HG03175 (cell line): ENCODE measurements around the gene SLC22A3.
"Not testable (repeated sequence)": the region's sequence is repeated elsewhere in the genome, so short reads cannot be mapped to it uniquely, and the experiment has no call there.

ENCODE experiments used
- ATAC-seq: cut with Tn5 transposase; IDR thresholded peaks from one replicate; pipeline ENCODE4 v1.9.1; 2021; ENCODE audit warnings: mild to moderate bottlenecking, moderate library complexity; ENCODE audit not compliant: unreplicated experiment

SLC22A3 gene, protein sequence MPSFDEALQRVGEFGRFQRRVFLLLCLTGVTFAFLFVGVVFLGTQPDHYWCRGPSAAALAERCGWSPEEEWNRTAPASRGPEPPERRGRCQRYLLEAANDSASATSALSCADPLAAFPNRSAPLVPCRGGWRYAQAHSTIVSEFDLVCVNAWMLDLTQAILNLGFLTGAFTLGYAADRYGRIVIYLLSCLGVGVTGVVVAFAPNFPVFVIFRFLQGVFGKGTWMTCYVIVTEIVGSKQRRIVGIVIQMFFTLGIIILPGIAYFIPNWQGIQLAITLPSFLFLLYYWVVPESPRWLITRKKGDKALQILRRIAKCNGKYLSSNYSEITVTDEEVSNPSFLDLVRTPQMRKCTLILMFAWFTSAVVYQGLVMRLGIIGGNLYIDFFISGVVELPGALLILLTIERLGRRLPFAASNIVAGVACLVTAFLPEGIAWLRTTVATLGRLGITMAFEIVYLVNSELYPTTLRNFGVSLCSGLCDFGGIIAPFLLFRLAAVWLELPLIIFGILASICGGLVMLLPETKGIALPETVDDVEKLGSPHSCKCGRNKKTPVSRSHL

DNA sequence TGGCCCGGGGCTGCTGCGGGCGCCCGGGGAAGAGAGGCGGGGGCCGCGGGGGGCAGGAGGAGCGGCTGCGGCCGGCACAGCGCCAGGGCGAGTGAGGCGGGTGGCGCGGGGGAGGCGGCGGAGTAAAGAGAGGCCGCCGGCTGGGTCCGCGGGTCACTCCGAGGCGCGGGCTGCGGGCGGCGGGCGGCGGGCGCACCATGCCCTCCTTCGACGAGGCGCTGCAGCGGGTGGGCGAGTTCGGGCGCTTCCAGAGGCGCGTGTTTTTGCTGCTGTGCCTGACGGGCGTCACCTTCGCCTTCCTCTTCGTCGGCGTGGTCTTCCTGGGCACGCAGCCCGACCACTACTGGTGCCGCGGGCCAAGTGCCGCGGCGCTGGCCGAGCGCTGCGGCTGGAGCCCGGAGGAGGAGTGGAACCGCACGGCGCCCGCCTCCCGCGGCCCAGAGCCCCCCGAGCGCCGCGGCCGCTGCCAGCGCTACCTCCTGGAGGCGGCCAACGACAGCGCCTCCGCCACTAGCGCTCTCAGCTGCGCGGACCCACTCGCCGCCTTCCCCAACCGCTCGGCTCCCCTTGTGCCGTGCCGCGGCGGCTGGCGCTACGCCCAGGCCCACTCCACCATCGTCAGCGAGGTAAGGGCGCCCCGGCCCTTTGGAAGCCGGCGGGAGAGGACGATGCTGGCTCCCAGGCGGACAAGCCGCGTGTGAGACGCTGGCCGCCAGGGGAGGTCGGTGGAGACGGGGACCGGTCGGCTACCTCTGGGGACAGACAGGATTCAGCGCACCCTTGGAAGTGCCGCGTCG lies at the start of gene SLC22A3:
Gene SLC22A3, plus strand, starts transcription at position 156 of the 797 bp plus-strand sequence. Its CDS starts 42 bp downstream, at position 198.
- no peak for ATAC-seq

DNA sequence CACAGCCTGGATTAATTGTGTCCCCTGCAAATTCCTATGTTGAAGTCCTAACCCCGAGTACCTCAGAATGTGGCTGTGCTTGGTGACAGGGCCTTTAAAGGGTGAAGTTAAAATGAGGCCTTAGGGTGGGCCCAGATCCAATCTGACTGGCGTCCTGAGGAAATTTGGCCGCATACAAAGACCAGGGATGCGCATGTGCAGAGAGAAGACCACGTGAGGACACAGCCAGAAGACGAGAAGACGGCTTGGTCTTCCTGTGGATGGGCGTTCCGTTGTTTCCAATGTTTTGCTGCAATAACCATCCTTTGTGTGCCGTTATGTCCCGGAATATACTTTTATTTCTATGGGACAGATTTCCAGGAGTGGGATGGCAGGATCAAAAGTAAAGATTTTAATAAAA lies 48.6 kb upstream of the SLC22A3 start:
- ATAC-seq = no peak

DNA sequence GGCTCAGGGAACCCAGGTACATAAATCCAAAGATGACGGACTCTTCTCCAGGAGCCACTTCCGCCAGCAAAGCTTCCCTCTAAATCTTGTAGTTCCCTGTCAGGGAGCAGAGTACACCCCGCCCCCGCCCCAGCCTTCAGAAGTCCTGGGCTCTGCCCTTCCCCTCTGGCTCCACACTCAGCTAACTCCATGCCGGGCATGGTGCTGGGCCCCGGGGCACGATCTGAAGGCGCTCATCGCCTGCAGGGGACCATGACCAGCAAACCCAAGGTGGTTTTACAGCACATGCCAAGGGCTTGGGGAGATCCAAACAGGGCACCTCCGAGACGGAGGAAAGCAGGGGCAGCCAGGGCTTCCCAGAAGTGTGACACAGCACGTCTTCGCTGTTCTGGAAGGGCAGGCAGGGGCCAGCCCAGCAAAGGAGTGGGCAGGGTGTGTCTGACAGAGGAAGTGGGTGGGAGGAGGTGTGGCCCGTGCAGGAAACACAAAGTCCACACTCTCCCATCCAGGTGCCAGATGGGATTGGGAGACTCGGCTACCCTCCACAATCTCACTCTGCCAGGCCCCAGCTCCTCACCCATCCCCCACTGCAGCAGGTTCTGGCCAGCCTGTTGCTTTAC lies 48.0 kb upstream of the SLC22A3 start:
- ATAC-seq = no peak

DNA sequence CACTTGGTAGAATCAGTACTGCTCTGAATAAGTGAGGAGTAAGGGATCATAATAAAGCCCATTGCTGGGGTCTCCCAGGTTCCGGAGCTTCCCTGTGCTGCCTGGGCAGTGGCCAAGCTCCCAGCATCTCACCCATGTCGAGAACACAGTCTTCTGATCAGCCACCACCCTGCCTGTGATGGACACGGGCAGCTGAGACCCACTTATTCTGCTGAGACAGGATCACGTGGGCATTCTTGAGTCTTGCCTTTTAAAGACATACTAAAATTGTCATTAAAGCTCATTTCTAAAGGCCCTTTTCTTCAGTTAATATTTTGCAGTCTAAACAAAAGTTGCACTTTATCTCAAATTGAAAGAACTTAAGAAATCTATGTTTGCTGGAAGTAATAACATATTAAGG lies 46.8 kb upstream of the SLC22A3 start:
- ATAC-seq = no peak

DNA sequence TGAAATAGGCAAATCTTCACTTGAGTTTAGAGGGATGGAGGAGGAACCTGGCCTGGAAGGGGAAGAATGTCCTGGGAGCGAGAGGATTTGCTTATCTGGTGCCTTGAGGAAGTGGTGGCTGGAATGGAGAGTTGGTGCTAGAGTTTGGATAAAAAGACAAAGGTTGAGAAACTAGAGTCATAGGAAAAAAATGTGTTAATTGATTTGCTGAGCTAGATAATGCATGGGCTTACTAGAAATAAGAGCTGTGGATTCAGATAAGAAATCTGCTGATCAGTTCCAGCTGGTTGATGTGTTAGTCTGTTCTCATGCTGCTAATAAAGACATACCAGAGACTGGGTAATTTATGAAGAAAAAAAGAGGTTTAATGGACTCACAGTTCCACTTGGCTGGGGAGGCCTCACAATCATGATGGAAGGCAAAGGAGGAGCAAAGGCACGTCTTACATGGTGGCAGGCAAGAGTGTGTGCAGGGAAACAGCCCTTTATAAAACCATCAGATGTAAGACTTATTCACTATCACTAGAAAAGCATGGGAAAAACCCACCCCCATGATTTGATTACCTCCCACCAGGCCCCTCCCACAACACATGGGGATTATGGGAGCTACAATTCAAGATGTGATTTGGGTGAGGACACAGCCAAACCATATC lies 45.6 kb upstream of the SLC22A3 start:
- ATAC-seq = not testable (repeated sequence)

DNA sequence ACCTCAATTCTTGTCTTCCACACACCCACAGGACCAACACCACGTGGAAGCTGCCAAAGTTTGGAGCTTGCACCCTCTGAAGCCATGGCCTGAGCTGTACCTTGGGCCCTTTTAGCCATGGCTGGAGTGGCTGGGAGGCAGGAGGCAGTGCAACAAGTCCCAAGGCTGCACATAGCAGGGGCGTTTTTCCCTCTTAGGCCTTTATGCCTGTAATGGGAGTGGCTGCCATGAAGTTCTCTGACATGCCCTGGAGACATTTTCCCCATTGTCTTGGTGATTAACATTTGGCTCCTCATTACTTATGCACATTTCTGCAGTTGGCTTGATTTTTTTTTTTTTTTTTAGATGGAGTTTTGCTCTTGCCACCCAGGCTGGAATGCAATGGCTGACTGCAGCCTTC lies 44.4 kb upstream of the SLC22A3 start:
- no peak for ATAC-seq

DNA sequence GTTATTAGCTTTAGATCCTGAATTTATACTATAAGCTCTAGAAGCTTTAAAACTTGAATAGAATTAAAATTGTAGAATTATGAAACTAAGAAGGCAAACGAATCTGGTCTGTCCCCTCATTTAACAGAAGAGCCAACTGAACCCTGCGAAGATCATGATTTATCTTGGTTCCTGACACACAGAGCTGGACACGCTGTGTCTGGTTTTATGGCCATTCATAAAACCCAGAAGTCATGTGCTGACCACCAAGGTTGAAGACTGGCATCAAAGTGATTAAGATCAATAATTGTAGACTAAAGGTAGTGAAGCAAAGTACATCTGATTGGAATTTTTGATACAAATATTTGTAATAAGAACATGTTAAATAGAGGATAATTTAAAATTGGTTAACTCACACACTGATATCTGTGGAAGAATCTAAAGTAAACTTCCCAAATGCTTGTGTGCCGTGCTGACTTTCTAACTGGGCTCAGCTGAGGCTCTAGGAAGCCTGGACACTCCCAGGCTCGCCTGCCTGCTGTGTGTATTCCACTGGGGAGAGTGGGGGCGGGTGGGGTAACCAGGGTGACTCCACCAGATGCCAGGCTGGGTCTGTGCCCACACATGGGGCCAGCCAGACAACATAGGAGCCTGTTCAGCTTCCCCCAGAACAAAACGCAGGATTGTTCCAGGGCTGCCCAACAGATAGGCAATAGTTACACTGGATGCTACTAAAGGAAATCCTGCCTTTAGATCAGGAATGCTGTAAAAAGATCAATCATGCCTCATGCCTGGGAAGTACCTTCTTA lies 42.1 kb upstream of the SLC22A3 start:
- no peak for ATAC-seq

DNA sequence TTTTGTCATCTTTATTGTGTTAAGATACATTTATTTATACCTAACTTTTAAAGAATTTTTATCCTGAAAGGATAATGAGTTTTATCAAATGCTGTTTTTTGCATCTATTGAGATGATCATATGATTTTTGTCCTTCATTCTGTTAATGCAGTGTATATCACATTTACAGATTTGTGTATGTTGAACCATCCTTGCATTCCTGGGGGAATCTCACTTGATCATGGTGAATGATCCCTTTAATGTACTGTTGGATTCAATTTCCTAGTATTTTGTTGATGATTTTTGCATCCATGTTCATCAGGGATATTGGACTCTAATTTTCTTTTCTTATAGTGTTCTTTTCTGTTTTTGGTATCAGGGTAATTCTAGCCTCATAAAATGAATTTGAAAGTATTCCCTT lies 38.5 kb upstream of the SLC22A3 start:
- no peak for ATAC-seq

DNA sequence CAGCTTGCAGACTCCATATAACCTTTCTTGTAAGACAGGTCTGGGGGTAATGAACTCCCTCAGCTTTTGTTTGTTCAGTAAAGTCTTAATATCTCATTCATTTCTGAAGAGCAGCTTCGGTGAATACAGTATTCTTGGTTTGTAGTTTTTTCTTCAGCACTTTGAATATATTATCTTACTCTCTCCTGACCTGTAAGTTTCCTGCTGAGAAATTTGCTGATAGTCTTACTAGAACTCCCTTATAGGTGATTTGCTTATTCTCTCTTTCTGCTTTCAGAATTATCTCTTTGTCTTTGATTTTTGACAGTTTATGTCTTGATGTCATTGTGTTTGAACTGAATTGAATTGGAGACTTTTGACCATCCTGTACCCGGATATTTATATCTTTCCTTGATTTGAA lies 35.3 kb upstream of the SLC22A3 start:
- ATAC-seq = no peak

DNA sequence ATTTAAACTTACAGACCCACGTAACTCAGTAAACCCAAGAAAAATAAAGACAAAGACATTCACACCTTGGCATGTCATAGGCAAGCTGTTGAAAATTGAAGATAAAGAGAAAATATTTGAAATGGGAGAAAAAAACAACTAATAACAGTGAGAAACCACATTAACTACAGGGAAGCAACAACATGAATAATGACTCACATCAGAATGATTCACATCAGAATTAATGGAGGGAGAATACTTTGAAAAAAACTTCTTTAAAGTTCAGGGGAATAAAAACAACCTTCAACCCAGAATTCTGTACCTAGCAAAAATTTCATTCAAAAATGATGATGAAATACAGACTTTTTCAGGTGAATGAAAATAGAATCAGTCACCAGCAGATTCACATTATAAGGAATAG lies 32.9 kb upstream of the SLC22A3 start:
- ATAC-seq = no peak

DNA sequence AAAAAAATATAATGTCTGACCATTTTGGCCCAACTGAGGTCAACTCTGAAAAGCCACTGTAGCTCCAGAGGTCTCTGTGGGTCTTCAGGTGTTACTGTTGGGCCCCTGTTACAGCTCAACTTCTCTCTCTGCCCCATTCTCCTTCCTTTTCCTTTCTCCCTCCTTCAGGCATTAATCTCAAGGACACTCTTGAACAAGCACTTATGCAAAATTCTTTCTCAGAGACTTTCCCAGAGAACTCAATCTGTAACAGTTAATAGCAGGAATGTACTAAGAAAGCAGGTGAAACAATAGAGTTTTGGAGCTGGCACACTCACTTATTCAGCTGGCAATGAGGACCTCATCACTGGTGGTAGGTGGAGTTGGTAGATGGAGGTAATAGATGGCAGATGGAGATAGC lies 31.9 kb upstream of the SLC22A3 start:
- no peak for ATAC-seq

DNA sequence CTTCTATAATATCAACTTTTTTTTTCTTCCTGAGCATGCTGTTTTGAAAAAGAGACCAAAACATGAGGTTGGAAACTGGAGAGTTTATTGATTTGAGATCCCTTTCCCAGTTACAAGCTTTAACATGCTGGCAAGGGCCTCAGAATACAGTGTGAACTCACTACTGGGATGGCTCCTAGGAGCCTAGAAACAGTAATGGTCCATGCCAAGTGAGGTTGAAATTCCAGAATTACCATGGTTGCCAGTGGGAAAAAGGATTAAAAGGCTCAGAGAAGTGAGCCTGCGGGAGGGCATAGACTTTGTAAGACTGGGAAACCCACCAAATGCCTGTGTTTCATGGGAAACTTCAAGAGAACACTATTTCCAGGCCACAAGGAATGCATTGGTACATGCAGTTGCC lies 28.9 kb upstream of the SLC22A3 start:
- ATAC-seq = no peak

DNA sequence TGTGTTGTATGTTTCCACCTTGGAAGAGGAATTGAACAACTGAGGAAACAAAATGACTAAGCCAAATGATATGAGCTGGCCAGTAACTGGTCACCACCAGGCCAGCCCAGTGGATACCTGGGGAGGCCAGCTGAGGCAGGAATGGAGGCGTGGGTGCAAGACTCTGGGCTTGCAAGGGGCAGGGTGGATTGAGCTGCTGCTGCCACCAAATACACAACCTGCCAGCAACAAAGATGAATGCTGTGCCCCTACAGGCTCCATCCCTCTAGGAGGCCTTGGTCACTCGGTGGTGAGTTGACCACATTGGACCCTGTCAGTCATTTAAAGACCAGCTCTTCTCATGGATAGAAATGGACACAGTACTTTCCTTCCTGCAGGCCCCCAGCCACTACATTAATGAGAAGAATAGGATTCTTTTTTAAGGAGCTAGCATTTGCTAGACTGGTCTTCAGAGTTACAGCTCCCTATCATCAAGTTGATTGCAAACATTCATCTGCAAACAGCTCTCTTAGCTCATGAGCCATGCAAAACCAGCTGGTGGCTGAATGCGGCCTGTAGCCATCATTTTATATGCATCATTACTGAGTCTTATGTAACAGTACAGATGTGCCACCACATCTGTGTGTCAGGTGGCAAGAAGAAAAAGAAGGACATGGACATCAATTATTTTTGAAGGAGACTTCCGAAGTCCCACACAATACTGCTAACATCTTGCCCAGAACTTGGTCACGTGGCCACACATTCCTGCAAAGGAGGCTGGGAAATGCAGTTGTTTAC lies 26.3 kb upstream of the SLC22A3 start:
- ATAC-seq = no peak

DNA sequence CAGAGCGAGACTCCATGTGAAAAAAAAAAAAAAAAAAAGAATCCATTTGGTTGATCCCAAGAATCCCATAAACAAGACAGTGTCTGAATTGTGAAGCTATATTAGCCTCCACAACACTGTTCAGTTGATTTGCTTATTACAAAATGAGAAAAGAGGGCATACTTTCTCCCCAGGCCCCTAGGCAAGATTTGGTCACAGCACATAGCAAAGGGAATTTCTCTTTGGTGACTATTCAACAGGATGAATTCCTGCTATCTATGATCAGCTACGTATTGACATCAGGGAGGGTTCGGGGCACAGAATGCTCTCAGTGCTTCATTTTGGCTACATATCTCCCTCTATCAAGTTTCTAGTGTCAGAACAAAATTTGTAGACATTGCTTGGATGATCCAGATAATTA lies 20.2 kb upstream of the SLC22A3 start:
- no peak for ATAC-seq

DNA sequence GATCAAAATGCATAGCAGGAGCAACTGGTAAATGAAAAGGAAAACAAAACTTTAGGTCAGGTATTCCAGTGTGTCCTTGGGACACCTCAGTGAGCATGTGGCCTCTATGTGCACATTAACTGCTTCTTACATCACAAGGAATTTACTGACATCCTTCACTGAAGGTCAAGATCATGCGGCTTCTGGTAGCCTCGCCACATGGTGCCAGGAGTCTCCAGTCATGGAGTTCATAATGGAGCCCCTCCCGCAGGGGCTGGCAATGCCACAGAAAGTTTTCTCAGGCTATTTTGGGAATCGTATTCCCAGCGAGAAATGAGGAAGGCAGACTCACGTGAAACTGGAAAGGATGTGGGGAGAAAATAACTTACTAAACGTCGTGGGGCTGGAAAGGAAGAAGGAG lies 19.7 kb upstream of the SLC22A3 start:
- ATAC-seq = no peak

DNA sequence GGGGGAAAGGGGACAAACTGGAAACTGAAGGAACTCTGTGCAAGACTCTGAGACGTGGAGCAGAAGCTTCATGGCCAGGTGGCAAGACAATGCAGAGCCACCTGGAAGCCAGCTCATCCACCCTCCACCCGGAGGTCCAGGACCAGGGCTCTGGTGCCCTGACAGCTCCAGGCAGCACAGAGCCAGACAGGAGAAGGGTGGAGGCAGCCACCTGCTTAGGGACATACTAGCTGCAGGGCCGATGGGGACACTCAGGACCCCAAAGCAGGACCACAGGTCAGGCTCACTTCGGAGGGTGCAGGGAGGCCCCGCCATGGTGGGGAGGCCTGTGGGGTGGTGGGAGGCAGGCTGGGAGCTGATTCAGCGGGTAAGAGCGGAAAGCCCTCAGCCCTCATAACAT lies 19.0 kb upstream of the SLC22A3 start:
- ATAC-seq = no peak

DNA sequence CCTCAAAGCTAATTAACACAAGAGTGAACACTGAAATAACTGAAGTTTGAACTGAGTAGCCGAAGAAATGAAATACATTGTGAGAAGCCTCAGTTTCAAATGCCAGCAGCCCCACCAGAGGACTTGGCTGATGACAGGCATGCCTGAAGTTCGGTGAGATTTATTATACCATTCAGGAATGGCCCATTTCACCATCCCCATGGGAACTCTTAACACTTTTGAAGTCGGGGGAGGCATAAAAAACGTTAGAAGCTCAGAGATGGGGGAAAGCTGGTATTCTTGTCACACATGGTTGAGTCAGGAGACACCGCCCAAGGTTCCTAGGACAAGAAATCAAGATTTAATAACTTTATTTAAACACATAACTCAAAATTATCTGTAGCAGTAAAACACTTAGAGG lies 17.6 kb upstream of the SLC22A3 start:
- ATAC-seq = no peak

DNA sequence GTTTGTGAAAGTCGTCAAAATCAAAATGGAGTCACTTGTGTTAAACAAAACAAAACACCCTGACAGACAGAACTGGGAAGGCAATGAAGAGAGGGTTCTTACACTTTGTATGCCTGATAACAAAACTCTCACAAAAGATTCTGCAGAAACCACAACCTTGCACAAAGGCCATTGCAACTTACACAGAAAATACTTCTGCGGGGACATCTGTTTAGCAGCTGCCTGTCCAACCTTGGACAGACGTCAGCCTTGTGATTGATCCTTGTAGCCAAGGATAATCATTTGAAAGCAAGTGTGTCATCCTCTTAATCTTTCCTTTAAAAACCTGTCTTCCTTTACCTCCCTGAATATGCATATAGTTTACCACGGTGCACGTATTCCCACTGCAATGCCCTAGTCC lies 17.0 kb upstream of the SLC22A3 start:
- no peak for ATAC-seq

DNA sequence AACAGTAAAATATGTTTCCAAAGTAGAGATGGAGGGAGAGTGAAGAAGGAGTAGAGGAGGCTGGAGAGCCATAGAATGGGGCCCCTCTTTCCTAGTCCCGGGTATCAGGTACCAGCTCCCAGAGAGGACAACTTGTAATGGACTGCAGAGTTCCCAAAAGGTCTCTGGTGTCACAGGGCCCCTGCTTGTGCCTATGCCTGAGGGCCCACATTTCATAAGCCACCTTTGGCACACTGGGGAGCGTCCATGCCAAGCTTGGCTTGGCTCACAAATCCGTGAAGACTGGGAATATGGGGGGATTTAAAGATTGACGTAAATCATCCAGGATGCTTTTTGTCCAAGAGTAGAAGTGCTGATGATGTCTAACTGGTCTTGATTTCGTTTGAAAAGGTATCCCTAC lies 16.4 kb upstream of the SLC22A3 start:
- ATAC-seq = no peak
